OCI-LY7 (cell line): ENCODE results near the gene KLRB1. TPM values are rescaled to one million over a fixed set of nuclear protein-coding genes. Genes with fewer than 3 reads are reported as not detected.
A peak's percentile ranks its signal among the peaks of the same experiment; 100 is the strongest.

Experiments used
- BruUV-seq: library from RNA; stranded (reverse); fragments of 400-500 nt; replicated peaks from 2 replicates; lab custom pipeline; 2021; lab: Mats Ljungman, UMichigan
- CTCF ChIA-PET: fragments of 300-600 bp; sonication (Branson Sonifier 250); formaldehyde crosslinking; loops from one replicate; lab custom pipeline; 2022; ENCODE audit warnings: antibody characterized with exemption; ENCODE audit not compliant: unreplicated experiment; lab: Charles Lee
- POLR2A ChIA-PET: fragments of 300-600 bp; sonication (Branson Sonifier 250); formaldehyde crosslinking; loops from one replicate; lab custom pipeline; 2022; ENCODE audit warnings: antibody characterized with exemption; lab: Charles Lee
- DNase-seq: peaks from one replicate; pipeline ENCODE4 v3.0.0-alpha.2; 2015; ENCODE audit warnings: low spot score
- H2AFZ ChIP-seq: fragments of 200-600 bp; sonication (generic), shearing (Covaris generic); 2 replicates; pipeline ENCODE4 v1.6.1; 2014; ENCODE audit warnings: mild to moderate bottlenecking, antibody characterized with exemption, low read length, moderate library complexity
- H3K27ac ChIP-seq: fragments of 200-600 bp; sonication (generic); 2 replicates; pipeline ENCODE4 v1.5.1; 2014; ENCODE audit warnings: mixed run types, low read depth, mild to moderate bottlenecking, moderate library complexity, low read length, inconsistent platforms; ENCODE audit not compliant: poor library complexity, severe bottlenecking
- H3K36me3 ChIP-seq: fragments of 200-600 bp; sonication (generic); 2 replicates; pipeline ENCODE4 v1.6.1; 2014; ENCODE audit warnings: mild to moderate bottlenecking, antibody characterized with exemption, low read length, moderate library complexity, mixed read lengths; ENCODE audit not compliant: insufficient read depth
- H3K4me1 ChIP-seq: fragments of 200-600 bp; sonication (generic); 2 replicates; pipeline ENCODE4 v1.5.1; 2014; ENCODE audit warnings: mild to moderate bottlenecking, low read length; ENCODE audit not compliant: insufficient read depth, poor library complexity, severe bottlenecking
- H3K4me2 ChIP-seq: fragments of 200-600 bp; sonication (generic); 2 replicates; pipeline ENCODE4 v1.6.1; 2014; ENCODE audit warnings: mild to moderate bottlenecking, low read length
- H3K4me3 ChIP-seq: fragments of 200-600 bp; sonication (generic); 2 replicates; pipeline ENCODE4 v1.5.1; 2014; ENCODE audit warnings: mild to moderate bottlenecking, low read depth, low read length; ENCODE audit not compliant: poor library complexity, severe bottlenecking
- H3K79me2 ChIP-seq: fragments of 200-600 bp; sonication (generic); 2 replicates; pipeline ENCODE4 v1.6.1; 2016; ENCODE audit warnings: low read depth, mild to moderate bottlenecking, low read length, moderate library complexity, mixed read lengths; ENCODE audit not compliant: insufficient read depth
- H3K9me2 ChIP-seq: fragments of 200-600 bp; sonication (generic); 2 replicates; pipeline ENCODE4 v1.6.1; 2016; ENCODE audit warnings: mild to moderate bottlenecking, low read length, mixed read lengths; ENCODE audit not compliant: insufficient read depth
- H3K9me3 ChIP-seq: fragments of 200-600 bp; sonication (generic); 2 replicates; pipeline ENCODE4 v1.6.1; 2014; ENCODE audit warnings: mild to moderate bottlenecking, mixed run types, low read length, mixed read lengths
- H4K20me1 ChIP-seq: fragments of 200-600 bp; sonication (generic); 2 replicates; pipeline ENCODE4 v1.6.1; 2014; ENCODE audit warnings: mild to moderate bottlenecking, antibody characterized with exemption, low read length, moderate library complexity, mixed read lengths; ENCODE audit not compliant: insufficient read depth
- CTCF ChIP-seq: fragments of 200-600 bp; sonication (generic); conservative IDR thresholded peaks from 2 replicates; pipeline ENCODE4 v1.5.1; 2014; ENCODE audit warnings: mild to moderate bottlenecking, antibody characterized with exemption, low read length, moderate library complexity, mixed read lengths
- EZH2phosphoT487 ChIP-seq: fragments of 200-600 bp; sonication (generic); IDR thresholded peaks from 2 replicates; pipeline ENCODE4 v1.6.1; 2018; ENCODE audit warnings: low read depth, borderline replicate concordance, mild to moderate bottlenecking, mixed run types, antibody characterized with exemption, low read length, moderate library complexity, mixed read lengths
- intact Hi-C: fragments of 100-400 bp; cut with micrococcal nuclease; formaldehyde crosslinking; loops from one replicate; pipeline ENCODE4 v1.10.0; 2022; ENCODE audit not compliant: unreplicated experiment
- total RNA-seq, 2 experiments: library from RNA; depleted of rRNA in 1 of 2; stranded (reverse); fragments of >200 nt in 1 of 2; shearing (Covaris generic) in 1 of 2; gene quantifications; 2 replicates each; pipeline ENCODE4 v1.2.3, GENCODE V29; 2014 to 2022

The KLRB1 gene
- total RNA-seq, 2 experiments from 2014 or later = not detected

GRCh38 chr12:9650151-9650576 lies 42.4 kb upstream of the KLRB1 start:
- CTCF ChIA-PET = interaction anchor here (1.0 kb wide), 1 partner anchor 72 kb away, joined by 4 read pairs; no protein-coding TSS in a partner anchor
- Histone ChIP-seq H3K27ac (peak overlapping the region; percentile 98), H2AFZ (no peak overlapping the region), H4K20me1 (no peaks in the 10 kb centered on the region), H3K4me3 (peak overlapping the region; percentile 91), H3K9me3 (peaks cover 10% of the 10 kb centered on the region; the same call in 1 of the 2 replicates), H3K9me2 (no peaks in the 10 kb centered on the region), H3K4me2 (peak overlapping the region; percentile 98), H3K4me1 (peaks cover 65% of the 10 kb centered on the region), H3K79me2 (peaks cover 57% of the 10 kb centered on the region), H3K36me3 (peaks cover 54% of the 10 kb centered on the region)
- intact Hi-C loops = no loop called here
- POLR2A ChIA-PET = interaction anchor here (1.1 to 11.3 kb wide), 9 partner anchors 16 to 110 kb away, joined by 3 to 146 read pairs (median 4); partner anchors contain the start of gene CLEC2D
- DNase-seq = peak; percentile 51
- TSS peak; percentile 89 for BruUV-seq
- no peak for TF ChIP-seq EZH2phosphoT487
- TF ChIP-seq CTCF = no peak

GRCh38 chr12:9649532-9649940 lies 41.8 kb upstream of the KLRB1 start:
- peak overlapping the region; percentile 91 for H3K4me3 ChIP-seq
- peaks cover 17% of the 10 kb centered on the region for H3K9me3 ChIP-seq
- H2AFZ ChIP-seq = no peak overlapping the region
- peak overlapping the region; percentile 98 for H3K27ac ChIP-seq
- ChIA-PET CTCF (no interaction called here), POLR2A (interaction anchor here (1.2 to 11.3 kb wide), 7 partner anchors 19 to 109 kb away, joined by 4 to 146 read pairs (median 12); partner anchors contain the start of gene CLEC2D)
- peaks cover 54% of the 10 kb centered on the region for H3K36me3 ChIP-seq
- peak overlapping the region; percentile 98 for H3K4me2 ChIP-seq
- peaks cover 59% of the 10 kb centered on the region for H3K4me1 ChIP-seq
- peaks cover 54% of the 10 kb centered on the region for H3K79me2 ChIP-seq
- BruUV-seq = no TSS peak
- TF ChIP-seq CTCF = no peak
- intact Hi-C loops = loop anchor here (2.0 kb wide), 1 partner anchor 563 kb away; the partner anchor contains the start of gene GABARAPL1
- no peaks in the 10 kb centered on the region for H3K9me2 ChIP-seq
- no peaks in the 10 kb centered on the region for H4K20me1 ChIP-seq
- DNase-seq = peak; percentile 81
